NCI-H2196 treated with DMSO at 0.1 percent for 48 hours (cell line): ENCODE measurements around the gene MYO5C.

ENCODE experiments used
- DNase-seq: peaks from one replicate; lab custom pipeline; 2025; ENCODE audit not compliant: unreplicated experiment; lab: John Stamatoyannopoulos, UW

MYO5C gene

DNA sequence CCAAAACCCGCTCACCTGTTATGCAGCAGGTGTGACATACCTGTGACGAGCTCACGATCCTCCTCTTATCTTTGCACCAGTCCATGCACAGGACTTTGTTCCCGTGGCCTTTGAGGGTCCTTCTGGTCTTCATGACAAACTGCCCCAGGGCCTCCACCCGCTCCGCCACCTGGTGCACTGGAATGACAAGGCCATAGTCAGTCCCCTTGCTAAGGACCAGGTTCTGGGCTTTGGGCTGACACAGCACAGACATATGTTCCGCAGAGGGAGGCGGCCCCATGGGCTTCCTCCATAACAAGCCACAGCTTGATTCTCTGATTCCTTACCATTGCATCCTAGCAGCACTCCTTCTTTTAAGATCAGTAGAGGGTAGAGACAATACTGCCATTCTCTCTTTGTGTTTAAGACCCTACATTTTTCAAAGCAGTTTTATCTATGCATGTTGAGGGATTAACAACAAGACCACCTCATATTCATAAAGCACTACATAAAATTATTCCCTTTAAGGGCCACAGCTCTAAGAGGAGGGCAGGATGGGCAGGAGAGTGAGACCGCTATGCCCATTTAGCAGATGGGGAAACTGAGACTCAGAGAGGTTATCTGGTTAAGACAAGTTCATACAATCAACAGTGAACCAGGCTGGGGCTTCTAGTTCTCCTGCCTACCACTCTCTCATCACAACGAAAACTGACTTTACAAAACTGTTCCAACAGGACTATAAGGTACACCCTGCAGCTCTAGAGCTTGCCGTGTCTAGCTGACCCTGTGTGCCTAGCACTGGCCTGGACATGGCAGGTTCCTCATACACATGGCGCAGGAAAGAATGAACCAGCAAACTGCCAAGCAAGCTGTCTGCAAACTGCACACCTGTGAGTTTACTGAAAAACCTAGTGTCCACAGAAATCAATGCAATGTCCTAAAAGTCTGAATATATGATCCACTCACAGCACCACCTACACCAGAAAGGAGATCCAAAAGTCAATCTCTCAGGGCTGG, 141.4 kb downstream of the MYO5C start:
- DNase-seq = no peak

DNA sequence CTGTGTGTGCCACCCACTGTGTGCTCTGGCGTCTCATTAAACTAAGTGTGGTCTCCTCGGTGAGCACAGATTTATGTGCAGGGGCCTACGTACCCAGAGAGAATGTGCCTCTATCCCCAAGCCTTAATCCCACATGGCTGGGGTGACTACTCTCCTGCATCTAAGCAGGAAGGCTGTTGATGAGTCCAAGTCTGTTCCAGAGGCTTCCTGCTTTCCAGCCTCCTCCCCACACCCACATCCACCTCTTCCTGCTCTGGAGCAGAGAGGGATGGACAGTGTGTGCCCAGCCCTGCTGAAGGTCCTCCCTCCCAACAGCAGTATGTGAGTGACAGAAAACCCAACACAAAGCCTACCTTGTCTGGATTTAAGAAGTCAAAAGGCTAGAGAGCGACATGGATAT, 144.3 kb downstream of the MYO5C start:
- DNase-seq = no peak

DNA sequence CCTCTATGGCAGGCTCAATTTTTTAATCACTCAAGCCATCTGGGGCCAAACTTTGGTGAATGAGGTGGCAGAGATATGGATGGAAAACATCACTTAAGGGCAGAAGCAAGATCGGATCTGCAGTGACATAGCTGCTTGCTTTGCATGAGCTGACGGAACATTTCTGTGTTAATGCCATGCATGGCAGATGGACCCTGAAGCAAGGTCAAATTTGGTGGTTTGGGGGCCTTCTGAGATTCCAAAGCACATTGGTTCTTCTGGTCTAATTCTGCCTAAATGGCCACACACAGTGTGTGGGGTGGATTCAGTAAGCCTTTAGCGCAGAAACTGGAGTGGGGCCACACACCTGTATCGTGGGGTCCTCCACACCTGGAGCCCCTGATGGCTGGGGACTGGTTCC, 144.7 kb downstream of the MYO5C start:
- no peak for DNase-seq

DNA sequence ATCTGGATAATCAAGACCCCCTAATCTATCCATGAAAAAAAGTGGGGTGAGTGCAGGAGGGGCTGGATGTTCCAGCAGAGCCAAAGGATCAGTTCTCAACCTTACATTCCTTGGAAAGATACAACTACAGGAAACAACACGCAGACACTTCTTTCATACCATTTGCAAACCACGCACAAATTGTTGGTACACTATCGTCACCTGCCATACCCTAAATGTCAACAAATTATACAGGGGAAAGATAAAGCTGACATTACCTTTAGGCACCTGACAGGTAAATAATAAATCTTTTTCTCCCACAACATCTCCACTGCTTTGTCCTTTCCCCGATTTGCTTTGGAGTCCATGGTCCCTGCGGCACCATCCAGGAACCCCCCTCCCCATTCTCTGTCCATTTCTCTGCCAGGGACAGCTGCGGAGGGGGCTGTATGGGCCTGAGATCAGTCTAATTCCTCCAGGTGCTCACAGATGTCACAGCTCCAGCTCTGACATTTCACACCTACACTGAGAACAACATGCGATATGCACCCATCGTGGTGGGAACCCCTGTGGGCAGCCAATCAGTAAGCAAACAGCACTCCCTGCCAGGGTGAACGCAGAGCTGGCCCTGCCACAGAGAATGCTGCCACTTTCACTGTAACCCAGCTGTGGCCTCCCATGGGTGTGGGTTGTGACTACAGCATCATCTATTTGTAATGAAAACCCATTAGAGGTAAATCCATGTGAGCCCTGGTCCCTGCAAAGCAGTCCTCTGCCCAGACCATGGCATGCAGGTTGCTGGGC, 145.4 kb downstream of the MYO5C start:
- DNase-seq = no peak

DNA sequence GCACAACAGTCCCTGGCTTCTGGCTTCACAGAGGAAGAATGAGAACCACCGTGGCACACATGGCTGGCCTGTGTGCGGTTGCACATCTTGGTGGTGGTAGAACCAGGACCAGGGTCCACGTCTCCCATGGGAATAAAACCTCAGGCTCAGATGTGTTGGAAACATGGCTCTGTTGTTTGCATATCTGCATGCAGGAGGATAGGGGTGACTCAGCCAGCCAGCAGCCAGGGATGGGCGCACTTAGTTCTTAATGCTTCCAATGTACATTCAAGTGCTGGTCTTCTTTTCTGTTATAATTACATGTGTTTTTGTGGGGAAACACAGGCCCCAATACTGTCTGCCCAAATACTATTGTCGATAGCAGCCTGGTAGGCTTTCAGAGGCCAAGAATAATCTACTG, 147.2 kb downstream of the MYO5C start:
- DNase-seq = no peak

DNA sequence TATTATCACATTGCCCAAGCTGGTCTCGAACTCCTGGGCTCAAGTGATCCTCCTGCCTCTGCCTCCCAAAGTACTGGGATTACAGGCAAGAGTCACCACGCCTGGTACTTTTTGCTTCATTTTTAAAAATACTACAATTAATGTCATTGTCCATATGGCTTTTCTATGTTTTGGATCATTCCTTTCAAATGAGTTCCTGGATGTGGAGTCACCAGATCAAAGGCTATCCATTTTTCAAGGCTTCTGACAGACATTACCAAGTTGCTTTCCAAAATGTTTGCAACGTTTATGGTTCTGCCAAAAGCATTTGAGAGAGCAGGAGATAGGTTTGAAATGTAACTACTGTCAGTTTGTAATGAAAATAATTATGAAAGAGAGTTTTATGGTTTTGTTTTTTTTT, 148.8 kb downstream of the MYO5C start:
- DNase-seq = no peak

DNA sequence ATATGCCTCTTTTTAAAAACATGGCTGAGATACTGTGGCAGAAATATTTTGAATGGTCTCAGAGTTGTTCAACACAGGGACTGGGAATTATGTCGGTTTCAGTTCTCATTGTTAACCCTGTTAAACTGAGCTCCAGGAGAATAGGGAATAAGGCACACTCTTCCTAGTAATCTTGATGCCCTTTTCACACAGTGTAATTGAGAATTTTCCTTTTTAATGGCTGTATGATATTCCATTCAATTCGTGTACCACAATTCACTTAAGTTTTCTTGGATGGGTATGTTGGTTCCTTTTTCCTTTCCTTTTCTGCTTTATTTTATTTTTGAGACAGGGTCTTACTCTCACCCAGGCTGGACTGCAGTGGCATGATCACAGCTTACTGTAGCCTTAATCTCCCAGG, 149.3 kb downstream of the MYO5C start:
- no peak for DNase-seq

DNA sequence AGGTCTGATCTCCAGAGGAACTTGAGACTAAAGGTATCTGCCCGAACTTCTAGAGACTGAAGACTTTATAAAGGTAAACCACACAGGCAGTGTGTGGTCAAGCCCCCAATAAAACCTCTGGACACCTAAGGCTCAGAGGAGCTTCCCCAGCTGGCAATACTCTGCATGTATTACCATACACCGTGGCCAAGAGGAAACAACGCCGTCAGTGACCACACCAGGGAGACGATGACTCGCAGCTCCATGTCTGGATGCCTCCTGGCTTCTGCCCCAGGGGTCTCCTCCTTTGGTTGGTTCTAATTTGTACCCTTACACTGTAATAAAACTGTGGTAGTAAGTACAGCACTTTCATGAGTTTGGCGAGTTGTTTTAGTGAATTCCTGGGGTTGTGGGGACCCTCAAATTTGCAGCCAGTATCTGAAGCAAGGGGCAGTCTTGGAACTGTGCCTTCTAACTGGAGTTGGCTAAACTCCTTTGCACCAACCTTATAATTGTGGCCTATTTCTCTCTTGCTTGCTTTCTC, 150.9 kb downstream of the MYO5C start:
- no peak for DNase-seq

DNA sequence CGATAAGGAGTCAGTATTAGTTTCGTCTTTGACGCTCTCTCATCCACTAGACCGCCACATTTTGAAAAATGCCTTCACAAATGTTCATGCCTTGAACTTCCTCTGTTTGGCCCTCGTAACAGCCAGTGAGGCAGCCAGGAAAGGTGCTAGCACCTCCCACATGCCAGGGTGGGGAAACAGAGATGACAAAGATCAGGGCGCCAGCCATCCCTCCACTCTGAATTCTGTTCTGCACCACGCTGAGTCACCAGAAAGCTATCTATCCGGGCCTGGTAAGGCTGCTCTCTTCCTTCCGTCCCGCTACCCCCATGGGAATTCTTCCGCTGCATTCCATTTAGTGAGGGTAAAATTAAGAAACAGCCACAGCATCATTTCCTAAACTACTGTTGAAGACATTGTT, 151.7 kb downstream of the MYO5C start:
- DNase-seq = no peak
